H1 (cell line): ENCODE data around the gene E2F1. TPM values are rescaled to one million over a fixed set of nuclear protein-coding genes. Genes with fewer than 3 reads are reported as not detected.

ENCODE experiments used
- BCL11A ChIP-seq, 2 experiments: IDR thresholded peaks; one replicate each; pipeline ENCODE4 v1.6.1; 2011; ENCODE audit warnings: low read depth in 2 of 2, low read length in 2 of 2, mild to moderate bottlenecking in 2 of 2
- CBX5 ChIP-seq: fragments of 300-800, 300-1000 bp; sonication (generic); IDR thresholded peaks from 2 replicates; pipeline ENCODE4 v1.7.1; 2016; ENCODE audit warnings: antibody characterized with exemption, low read length, low read depth
- CHD7 ChIP-seq: fragments of 300-600 bp; sonication (generic); IDR thresholded peaks from 2 replicates; pipeline ENCODE4 v1.7.1; 2012; ENCODE audit warnings: low read length, moderate library complexity, mild to moderate bottlenecking, inconsistent platforms; ENCODE audit not compliant: insufficient replicate concordance
- HDAC2 ChIP-seq, 2 experiments: fragments of 300-600 bp in 1 of 2; sonication (generic) in 1 of 2; IDR thresholded peaks; 2 replicates each; pipeline ENCODE4 v1.6.1; 2011 to 2012; ENCODE audit warnings: low read depth in 2 of 2, low read length in 2 of 2, mild to moderate bottlenecking in 2 of 2, moderate library complexity in 2 of 2, borderline replicate concordance in 1 of 2, inconsistent platforms in 1 of 2
- MAFK ChIP-seq: IDR thresholded peaks from 2 replicates; pipeline ENCODE4 v1.6.1; 2012; ENCODE audit warnings: low read depth, mild to moderate bottlenecking, improper control_type of control experiment, low read length
- ZNF274 ChIP-seq: IDR thresholded peaks from 2 replicates; pipeline ENCODE4 v1.7.0; 2012; ENCODE audit warnings: low read length, borderline replicate concordance; ENCODE audit errors: extremely low read depth
- polyA plus RNA-seq, 7 experiments: library from polyadenylated mRNA; depleted of rRNA in 3 of 7; stranded (reverse) in 5 of 7; unstranded in 2 of 7; fragments of >200 nt in 5 of 7; fragments of 200-250 nt in 2 of 7; gene quantifications; 1 replicate in 5 of 7; 2 replicates in 1 of 7; 4 replicates in 1 of 7; pipeline versions ENCODE4 v1.2.1 to v1.2.3, GENCODE V29; 2011 to 2013; ENCODE audit warnings: missing spikeins in 2 of 7, mixed read lengths in 2 of 7
- total RNA-seq: library from RNA; stranded (reverse); fragmentation: NEBNext Ultra II Directional; extraction: Animal tissue kit (Norgen Biotek cat#: 25700); gene quantifications from 2 replicates; pipeline ENCODE4 v1.2.1, GENCODE V29; 2021

E2F1 gene
- total and polyA plus RNA-seq, 2 of the 8 experiments (the other 6 are each of a cell fraction or from before 2014, with no cell fraction given), result 33.4 to 35.8 TPM

- TF ChIP-seq CHD7 (no peak), ZNF274 (no peak), MAFK (no peak), HDAC2 (IDR thresholded peaks at IDR 0.05; ENCODE audit: borderline replicate concordance in 1 of 2, low read depth in 2 of 2, low read length in 2 of 2) (no peak), CBX5 (no peak), BCL11A (IDR thresholded peaks at IDR 0.05; ENCODE audit: low read depth in 2 of 2, low read length in 2 of 2) (no peak)
Measured at GRCh38 chr20:33704197-33704924, 18.2 kb upstream of the E2F1 start (continued).
